ENCODE measurements around the gene SCYGR4. TPM values are rescaled to one million over a fixed set of nuclear protein-coding genes. Genes with fewer than 3 reads are reported as not detected.

SCYGR4 gene
- total and polyA plus RNA-seq, 2 experiments from 2014 or later, result not detected

- no peak overlapping the region for H3K27ac ChIP-seq
- H3K27me3 ChIP-seq, result no peaks in the 10 kb centered on the region
- no peaks in the 10 kb centered on the region for H3K9me3 ChIP-seq (ENCODE audit: low read depth)
- no peak for DNase-seq (ENCODE audit: low read depth in 1 of 2, low spot score in 1 of 2)
- no peaks in the 10 kb centered on the region for H3K36me3 ChIP-seq
- H3K4me1 ChIP-seq (ENCODE audit: low read depth), result no peaks in the 10 kb centered on the region
- H3K4me3 ChIP-seq, result no peak overlapping the region
- no peak for TF ChIP-seq CTCF (IDR thresholded peaks at IDR 0.05; ENCODE audit: low read depth, low read length)
These were observed 8.1 kb downstream of the SCYGR4 start for GRCh38 chr2:227625420-227625819.

DNA sequence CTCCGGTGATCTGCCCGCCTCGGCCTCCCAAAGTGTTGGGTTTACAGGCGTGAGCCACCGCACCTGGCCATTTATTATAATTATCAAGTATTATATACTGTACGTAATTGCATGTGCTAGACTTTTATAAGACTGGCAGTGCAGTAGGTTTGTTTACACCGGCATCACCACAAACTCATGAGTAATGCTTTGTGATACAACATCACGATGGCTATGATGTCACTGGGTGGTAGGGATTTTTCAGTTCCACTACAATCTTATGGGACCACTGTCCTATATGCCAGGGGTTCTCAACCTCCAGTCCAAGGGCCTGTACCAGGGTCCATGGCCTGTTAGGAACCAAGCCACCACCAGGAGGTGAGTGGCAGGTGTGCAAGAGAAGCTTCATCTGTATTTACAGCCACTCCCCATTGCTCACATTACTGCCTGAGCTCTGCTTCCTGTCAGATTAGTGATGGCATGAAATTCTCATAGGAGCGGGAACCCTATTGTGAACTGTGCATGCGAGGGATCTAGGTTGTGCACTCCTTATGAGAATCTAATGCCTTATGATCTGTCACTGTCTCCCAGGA lies 9.4 kb downstream of the SCYGR4 start:
- H3K27me3 ChIP-seq, result no peaks in the 10 kb centered on the region
- DNase-seq (ENCODE audit: low read depth in 1 of 2, low spot score in 1 of 2), result no peak
- no peaks in the 10 kb centered on the region for H3K9me3 ChIP-seq (ENCODE audit: low read depth)
- H3K36me3 ChIP-seq, result no peaks in the 10 kb centered on the region
- H3K27ac ChIP-seq, result no peak overlapping the region
- no peaks in the 10 kb centered on the region for H3K4me1 ChIP-seq (ENCODE audit: low read depth)
- TF ChIP-seq CTCF (IDR thresholded peaks at IDR 0.05; ENCODE audit: low read depth, low read length), result no peak
- H3K4me3 ChIP-seq, result no peak overlapping the region

- no peak for TF ChIP-seq CTCF (IDR thresholded peaks at IDR 0.05; ENCODE audit: low read depth, low read length)
- no peak overlapping the region for H3K27ac ChIP-seq
- no peaks in the 10 kb centered on the region for H3K9me3 ChIP-seq (ENCODE audit: low read depth)
- no peak overlapping the region for H3K4me3 ChIP-seq
- no peaks in the 10 kb centered on the region for H3K4me1 ChIP-seq (ENCODE audit: low read depth)
- no peaks in the 10 kb centered on the region for H3K27me3 ChIP-seq
- H3K36me3 ChIP-seq, result no peaks in the 10 kb centered on the region
- no peak for DNase-seq (ENCODE audit: low read depth in 1 of 2, low spot score in 1 of 2)
These were observed 10.5 kb downstream of the SCYGR4 start for GRCh38 chr2:227627769-227628168.

DNA sequence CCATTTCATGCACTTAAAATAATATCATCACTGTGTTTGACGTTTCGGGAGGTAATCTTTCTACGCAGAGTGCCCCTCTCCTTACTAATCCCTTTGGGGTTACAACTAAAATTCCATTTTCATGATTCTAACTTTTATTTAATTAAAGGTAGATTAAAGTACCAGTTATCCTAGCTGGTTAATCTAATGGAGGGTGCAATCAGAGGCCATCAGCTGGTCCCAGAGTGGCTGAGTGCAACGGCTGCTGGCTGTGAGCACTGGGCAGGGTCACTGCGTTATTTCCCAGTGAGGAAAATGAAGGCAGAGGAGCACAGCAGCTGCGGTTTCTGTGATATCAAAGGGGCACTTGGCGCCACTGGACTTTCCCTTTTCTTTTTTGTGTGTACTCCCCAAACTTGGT lies 12.1 kb downstream of the SCYGR4 start:
- H3K9me3 ChIP-seq (ENCODE audit: low read depth), result no peaks in the 10 kb centered on the region
- no peaks in the 10 kb centered on the region for H3K27me3 ChIP-seq
- no peaks in the 10 kb centered on the region for H3K4me1 ChIP-seq (ENCODE audit: low read depth)
- no peak overlapping the region for H3K4me3 ChIP-seq
- no peak overlapping the region for H3K27ac ChIP-seq
- DNase-seq (ENCODE audit: low read depth in 1 of 2, low spot score in 1 of 2), result no peak
- TF ChIP-seq CTCF (IDR thresholded peaks at IDR 0.05; ENCODE audit: low read depth, low read length), result no peak
- no peaks in the 10 kb centered on the region for H3K36me3 ChIP-seq

- H3K36me3 ChIP-seq, result no peaks in the 10 kb centered on the region
- H3K4me1 ChIP-seq (ENCODE audit: low read depth), result no peaks in the 10 kb centered on the region
- H3K27ac ChIP-seq, result no peak overlapping the region
- H3K27me3 ChIP-seq, result no peaks in the 10 kb centered on the region
- no peak for TF ChIP-seq CTCF (IDR thresholded peaks at IDR 0.05; ENCODE audit: low read depth, low read length)
- no peaks in the 10 kb centered on the region for H3K9me3 ChIP-seq (ENCODE audit: low read depth)
- DNase-seq (ENCODE audit: low read depth in 1 of 2, low spot score in 1 of 2), result no peak
- H3K4me3 ChIP-seq, result no peak overlapping the region
These were observed 13.0 kb downstream of the SCYGR4 start for GRCh38 chr2:227630322-227630721.

DNA sequence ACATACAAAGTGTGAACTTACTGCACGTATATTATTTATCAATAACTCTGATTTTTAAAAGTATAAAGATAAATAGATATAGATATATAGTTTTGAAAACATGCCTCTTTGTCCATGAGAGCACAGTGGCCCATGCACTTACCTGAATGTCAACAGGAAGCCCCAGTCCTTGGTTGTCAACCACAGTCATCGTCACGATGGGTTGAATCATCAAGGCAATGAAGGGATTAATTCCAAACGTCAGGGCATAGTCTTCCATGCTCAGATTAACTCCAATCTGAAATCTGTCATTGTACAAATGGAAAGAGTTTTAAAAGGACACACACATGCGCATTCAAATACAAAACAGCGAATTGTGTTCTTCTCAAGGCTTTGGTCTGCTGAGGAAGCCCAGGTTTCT lies 15.5 kb downstream of the SCYGR4 start:
- Histone ChIP-seq H3K27me3 (no peaks in the 10 kb centered on the region), H3K4me3 (no peak overlapping the region), H3K27ac (no peak overlapping the region), H3K4me1 (ENCODE audit: low read depth) (no peaks in the 10 kb centered on the region), H3K36me3 (no peaks in the 10 kb centered on the region), H3K9me3 (ENCODE audit: low read depth) (no peaks in the 10 kb centered on the region)
- no peak for DNase-seq (ENCODE audit: low read depth in 1 of 2, low spot score in 1 of 2)
- TF ChIP-seq CTCF (IDR thresholded peaks at IDR 0.05; ENCODE audit: low read depth, low read length), result no peak
